ENCODE data around the gene SLC30A1. TPM values are rescaled to one million over a fixed set of nuclear protein-coding genes. Genes with fewer than 3 reads are reported as not detected.

The SLC30A1 gene
- total and polyA plus RNA-seq, 7 donors = 0.35 to 5.2 (median 1.8) TPM

- peak in 3 of 4 donors; percentile 53 to 59 (median 56) for ATAC-seq
- peak; percentile 79 to 82 for DNase-seq
- TF ChIP-seq CTCF (IDR thresholded peaks at IDR 0.05) = no peak
- no peaks in the 10 kb centered on the region for H3K4me1 ChIP-seq
- WGBS, 3 donors = 47 to 81% (median 57%) methylated on average over 6 of the region's 6 CpGs
- H3K9me3 ChIP-seq = no peaks in the 10 kb centered on the region
- intact Hi-C loops (cut with DNase I) = no loop called here
- no peaks in the 10 kb centered on the region for H3K27me3 ChIP-seq (ENCODE audit: insufficient read depth in 3 of 3, low read length in 2 of 3)
- no peak overlapping the region for H3K4me3 ChIP-seq
- no peak overlapping the region for H3K27ac ChIP-seq
- H3K36me3 ChIP-seq (ENCODE audit: insufficient read depth in 1 of 2, low read depth in 1 of 2) = no peaks in the 10 kb centered on the region
Observed at GRCh38 chr1:211589782-211590721, 11.1 kb upstream of the SLC30A1 start.

- no peak overlapping the region for H3K27ac ChIP-seq
- H3K4me3 ChIP-seq = no peak overlapping the region
- DNase-seq (no peak), ATAC-seq (no peak)
- no peaks in the 10 kb centered on the region for H3K4me1 ChIP-seq
- no peak for TF ChIP-seq CTCF (IDR thresholded peaks at IDR 0.05)
- H3K27me3 ChIP-seq (ENCODE audit: insufficient read depth in 3 of 3, low read length in 2 of 3) = no peaks in the 10 kb centered on the region
- no peaks in the 10 kb centered on the region for H3K36me3 ChIP-seq (ENCODE audit: insufficient read depth in 1 of 2, low read depth in 1 of 2)
- WGBS, 3 donors = 97 to 99% (median 98%) methylated on average over 4 of the region's 4 CpGs
- intact Hi-C loops (cut with DNase I) = no loop called here
- no peaks in the 10 kb centered on the region for H3K9me3 ChIP-seq
Observed at GRCh38 chr1:211588711-211589110, 9.8 kb upstream of the SLC30A1 start.

- ATAC-seq (no peak), DNase-seq (no peak)
- intact Hi-C loops (cut with DNase I) = no loop called here
Observed at GRCh38 chr1:211587123-211587522, 8.2 kb upstream of the SLC30A1 start.

GRCh38 chr1:211586538-211586937 is 7.6 kb upstream of the SLC30A1 start:
- H3K9me3 ChIP-seq = no peaks in the 10 kb centered on the region
- H3K27me3 ChIP-seq (ENCODE audit: insufficient read depth in 3 of 3, low read length in 2 of 3) = no peaks in the 10 kb centered on the region
- H3K4me1 ChIP-seq = no peaks in the 10 kb centered on the region
- ATAC-seq (no peak), DNase-seq (no peak)
- WGBS, 3 donors = 79 to 85% (median 83%) methylated on average over 4 of the region's 4 CpGs
- no peak for TF ChIP-seq CTCF (IDR thresholded peaks at IDR 0.05)
- H3K4me3 ChIP-seq = no peak overlapping the region
- H3K36me3 ChIP-seq (ENCODE audit: insufficient read depth in 1 of 2, low read depth in 1 of 2) = no peaks in the 10 kb centered on the region
- no peak overlapping the region for H3K27ac ChIP-seq
- intact Hi-C loops (cut with DNase I) = no loop called here

More at GRCh38 chr1:211587123-211587522, 8.2 kb upstream of the SLC30A1 start:
- TF ChIP-seq CTCF (IDR thresholded peaks at IDR 0.05) = no peak
- Histone ChIP-seq H3K36me3 (ENCODE audit: insufficient read depth in 1 of 2, low read depth in 1 of 2) (no peaks in the 10 kb centered on the region), H3K9me3 (no peaks in the 10 kb centered on the region), H3K4me3 (no peak overlapping the region), H3K27me3 (ENCODE audit: insufficient read depth in 3 of 3, low read length in 2 of 3) (no peaks in the 10 kb centered on the region), H3K4me1 (no peaks in the 10 kb centered on the region), H3K27ac (no peak overlapping the region)
- WGBS, 3 donors = 83 to 94% (median 84%) methylated on average over 2 of the region's 2 CpGs
